HCT116 (cell line): ENCODE results near the gene PRRT4. TPM values are rescaled to one million over a fixed set of nuclear protein-coding genes. Genes with fewer than 3 reads are reported as not detected.

Experiments used
- ATAC-seq: fragments of 200-7000 bp; cut with Tn5 transposase; 2 replicates; pipeline ENCODE4 v1.9.1; 2020; ENCODE audit warnings: mild to moderate bottlenecking, moderate library complexity
- BruUV-seq: library from RNA; stranded (reverse); fragments of 400-500 nt; replicated peaks from 2 replicates; lab custom pipeline; 2021; lab: Mats Ljungman, UMichigan
- CTCF ChIA-PET: fragments of 300-600 bp; sonication (Branson Sonifier 250); formaldehyde crosslinking; loops from one replicate; lab custom pipeline; 2021; ENCODE audit warnings: antibody characterized with exemption; lab: Charles Lee
- POLR2A ChIA-PET: fragments of 300-600, 350-600 bp; sonication (Branson Sonifier 250); formaldehyde crosslinking; loops from one replicate; lab custom pipeline; 2021; ENCODE audit warnings: antibody characterized with exemption; lab: Charles Lee
- RAD21 ChIA-PET, 2 experiments: fragments of 300-600 bp; sonication (Branson Sonifier 250); formaldehyde crosslinking; loops; one replicate each; lab custom pipeline; 2023; ENCODE audit warnings: low total read pairs in 2 of 2; ENCODE audit not compliant: uncharacterized antibody in 2 of 2, unreplicated experiment in 2 of 2, low non-redundant PET in 1 of 2; lab: Charles Lee
- DNase-seq: peaks from one replicate; pipeline ENCODE4 v3.0.0-alpha.2; 2010; ENCODE audit warnings: low read depth, low spot score
- H2AFZ ChIP-seq: fragments of 200-600 bp; shearing (Covaris generic), sonication (generic); 2 replicates; pipeline ENCODE4 v1.6.1; 2017; ENCODE audit warnings: low read depth, mixed run types, mixed read lengths, antibody characterized with exemption, low read length; ENCODE audit not compliant: poor library complexity, severe bottlenecking
- H3K27ac ChIP-seq: 2 replicates; pipeline ENCODE4 v1.5.1; 2012; ENCODE audit warnings: low read depth, low read length
- H3K27me3 ChIP-seq: fragments of 200-600 bp; sonication (generic); 2 replicates; pipeline ENCODE4 v1.6.1; 2016; ENCODE audit warnings: mixed run types, low read length, mixed read lengths; ENCODE audit not compliant: insufficient read depth
- H3K36me3 ChIP-seq, 2 experiments: fragments of 200-500 bp in 1 of 2; fragments of 200-600 bp in 1 of 2; sonication (Bioruptor generic) in 1 of 2; sonication (generic) in 1 of 2; 2 replicates each; pipeline versions ENCODE4 v1.5.1 to v1.6.1; 2014 to 2016; ENCODE audit warnings: low read length in 2 of 2, inconsistent platforms in 1 of 2, mixed read lengths in 1 of 2, mixed run types in 1 of 2; ENCODE audit not compliant: insufficient read depth in 2 of 2, control insufficient read depth in 1 of 2
- H3K4me1 ChIP-seq, 2 experiments: fragments of 200-600 bp in 1 of 2; sonication (generic) in 1 of 2; 2 replicates each; pipeline versions ENCODE4 v1.5.1 to v1.6.1; 2012 to 2017; ENCODE audit warnings: low read length in 2 of 2, inconsistent platforms in 1 of 2, mild to moderate bottlenecking in 1 of 2, mixed read lengths in 1 of 2, mixed run types in 1 of 2, moderate library complexity in 1 of 2; ENCODE audit not compliant: insufficient read depth in 2 of 2, control insufficient read depth in 1 of 2
- H3K4me2 ChIP-seq: fragments of 200-600 bp; sonication (generic); 2 replicates; pipeline ENCODE4 v1.6.1; 2017; ENCODE audit warnings: mixed run types, low read length, mixed read lengths
- H3K4me3 ChIP-seq, 2 experiments: fragments of 200-600 bp in 1 of 2; sonication (generic) in 1 of 2; replicated peaks in 1 of 2; 2 replicates each; pipeline ENCODE4 v1.5.1; 2011 to 2016; ENCODE audit warnings: low read length in 2 of 2, control low read depth in 1 of 2, low read depth in 1 of 2, mild to moderate bottlenecking in 1 of 2, mixed read lengths in 1 of 2, mixed run types in 1 of 2
- H3K79me2 ChIP-seq: fragments of 200-600 bp; sonication (generic); 2 replicates; pipeline ENCODE4 v1.6.1; 2017; ENCODE audit warnings: mild to moderate bottlenecking, mixed run types, low read length, moderate library complexity, mixed read lengths; ENCODE audit not compliant: insufficient read depth
- H3K9ac ChIP-seq: fragments of 200-600 bp; sonication (generic); 2 replicates; pipeline ENCODE4 v1.6.1; 2016; ENCODE audit warnings: low read length, mixed read lengths
- H3K9me2 ChIP-seq: fragments of 200-600 bp; sonication (generic), shearing (Covaris generic); 2 replicates; pipeline ENCODE4 v1.6.1; 2017; ENCODE audit warnings: mixed run types, mild to moderate bottlenecking, moderate library complexity; ENCODE audit not compliant: insufficient read depth
- H3K9me3 ChIP-seq, 2 experiments: fragments of 200-500 bp in 1 of 2; fragments of 200-600 bp in 1 of 2; sonication (Bioruptor generic) in 1 of 2; sonication (generic) in 1 of 2; 2 replicates each; pipeline ENCODE4 v1.6.1; 2014 to 2017; ENCODE audit warnings: low read length in 2 of 2, mixed read lengths in 2 of 2, inconsistent platforms in 1 of 2, low read depth in 1 of 2, mild to moderate bottlenecking in 1 of 2, mixed run types in 1 of 2, moderate library complexity in 1 of 2; ENCODE audit not compliant: control insufficient read depth in 1 of 2, insufficient read depth in 1 of 2
- H4K20me1 ChIP-seq: fragments of 200-600 bp; sonication (generic), shearing (Covaris generic); 2 replicates; pipeline ENCODE4 v1.6.1; 2017; ENCODE audit warnings: mixed run types, mild to moderate bottlenecking, moderate library complexity; ENCODE audit not compliant: insufficient read depth
- CBX3 ChIP-seq: IDR thresholded peaks from 2 replicates; pipeline ENCODE4 v1.6.1; 2012; ENCODE audit warnings: low read depth
- CEBPB ChIP-seq: IDR thresholded peaks from 2 replicates; pipeline ENCODE4 v1.6.1; 2012; ENCODE audit warnings: low read depth
- EGR1 ChIP-seq: IDR thresholded peaks from 2 replicates; pipeline ENCODE4 v1.6.1; 2012; ENCODE audit warnings: low read depth
- EZH2 ChIP-seq: fragments of 200-600 bp; sonication (generic); IDR thresholded peaks from 2 replicates; pipeline ENCODE4 v1.6.1; 2017; ENCODE audit warnings: antibody characterized with exemption, mixed run types
- EZH2phosphoT487 ChIP-seq: fragments of 200-600 bp; IDR thresholded peaks from 2 replicates; pipeline ENCODE4 v1.6.1; 2018; ENCODE audit warnings: antibody characterized with exemption, borderline replicate concordance
- FOSL1 ChIP-seq: IDR thresholded peaks from 2 replicates; pipeline ENCODE4 v1.6.1; 2012; ENCODE audit warnings: low read depth
- POLR2A ChIP-seq: IDR thresholded peaks from 2 replicates; pipeline ENCODE4 v1.7.0; 2011; ENCODE audit warnings: borderline replicate concordance; ENCODE audit not compliant: insufficient read depth, insufficient read length; ENCODE audit errors: extremely low read depth
- POLR2AphosphoS5 ChIP-seq: IDR thresholded peaks from 2 replicates; pipeline ENCODE4 v1.6.1; 2011; ENCODE audit warnings: mild to moderate bottlenecking, low read depth, low read length, moderate library complexity
- RAD21 ChIP-seq: IDR thresholded peaks from 2 replicates; pipeline ENCODE4 v1.6.1; 2012; ENCODE audit warnings: low read depth, mild to moderate bottlenecking
- SP1 ChIP-seq: IDR thresholded peaks from 2 replicates; pipeline ENCODE4 v1.6.1; 2012; ENCODE audit warnings: low read depth
- SRF ChIP-seq: IDR thresholded peaks from 2 replicates; pipeline ENCODE4 v1.6.1; 2012; ENCODE audit warnings: low read depth
- TCF7L2 ChIP-seq: IDR thresholded peaks from 2 replicates; pipeline ENCODE4 v1.7.0; 2011; ENCODE audit warnings: borderline replicate concordance, inconsistent platforms; ENCODE audit not compliant: insufficient read depth, insufficient read length; ENCODE audit errors: extremely low read depth
- intact Hi-C: fragments of 100-400 bp; cut with micrococcal nuclease; formaldehyde crosslinking; loops from 2 replicates; pipeline ENCODE4 v1.10.0; 2022
- total RNA-seq: library from RNA; stranded (reverse); gene quantifications from one replicate; pipeline ENCODE4 v1.2.1, GENCODE V29; 2021; ENCODE audit not compliant: unreplicated experiment
- TF ChIP-seq, protein P1 (sequence below): IDR thresholded peaks from 2 replicates; pipeline ENCODE4 v1.6.1; 2012; ENCODE audit warnings: low read depth
- TF ChIP-seq, protein P2 (sequence below): IDR thresholded peaks from 2 replicates; pipeline ENCODE4 v1.6.1; 2011; ENCODE audit warnings: mild to moderate bottlenecking, low read length, moderate library complexity; ENCODE audit not compliant: insufficient replicate concordance; ENCODE audit errors: extremely low read depth

PRRT4 gene
- total RNA-seq, 1 experiment from 2014 or later, result 4.0 TPM

DNA sequence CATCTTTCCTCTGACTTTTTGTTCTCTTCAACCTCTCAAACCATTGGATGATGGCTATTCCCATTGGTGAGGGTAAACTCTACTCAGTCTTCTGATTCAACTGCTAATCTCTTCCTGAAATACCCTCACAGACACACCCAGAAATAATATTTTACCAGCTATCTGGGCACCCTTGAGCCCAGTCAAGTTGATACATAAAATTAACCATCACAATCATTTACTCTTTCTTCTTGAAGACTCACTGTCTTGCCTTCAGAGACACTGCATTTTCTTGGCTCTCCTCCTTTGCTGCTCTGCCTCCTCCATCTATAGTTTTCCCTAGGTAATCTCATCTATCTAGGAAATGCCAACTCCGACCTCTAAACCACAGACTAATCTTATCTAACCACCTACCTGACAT, 12.6 kb upstream of the PRRT4 start:
- ChIA-PET CTCF (interaction anchor here (1.0 to 2.4 kb wide), 2 partner anchors 14 to 27 kb away, joined by 4 to 8 read pairs; no protein-coding TSS in a partner anchor), POLR2A (no interaction called here)
- BruUV-seq, result no TSS peak

DNA sequence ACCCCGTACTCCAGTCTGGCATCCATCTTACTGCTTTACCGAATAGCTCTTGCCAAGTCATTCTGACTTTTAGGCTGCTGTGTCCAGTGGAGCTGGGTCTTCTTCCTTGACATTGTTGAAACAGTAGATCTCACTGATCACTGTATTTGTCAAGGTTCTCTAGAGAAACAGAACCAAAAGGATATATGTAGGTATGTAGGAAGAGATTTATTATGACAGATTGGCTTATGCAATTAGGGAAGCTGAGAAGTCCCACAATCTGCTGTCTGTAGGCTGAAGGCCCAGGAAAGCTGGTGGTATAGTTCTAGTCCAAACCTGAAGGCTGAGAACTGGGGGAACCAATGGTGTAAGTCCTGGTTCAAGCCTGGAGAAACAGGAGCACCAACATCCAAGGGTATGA, 12.1 kb upstream of the PRRT4 start:
- Histone ChIP-seq H3K4me3 (no peak overlapping the region), H3K9ac (no peak overlapping the region), H3K27me3 (no peaks in the 10 kb centered on the region), H3K9me2 (no peaks in the 10 kb centered on the region), H3K4me2 (no peak overlapping the region), H2AFZ (no peak overlapping the region), H3K9me3 (no peaks in the 10 kb centered on the region), H3K27ac (no peak overlapping the region), H3K36me3 (no peaks in the 10 kb centered on the region), H3K79me2 (no peaks in the 10 kb centered on the region), H4K20me1 (no peaks in the 10 kb centered on the region), H3K4me1 (no peaks in the 10 kb centered on the region)
- no TSS peak for BruUV-seq
- ChIA-PET CTCF (interaction anchor here (1.0 to 4.4 kb wide), 3 partner anchors 8 to 26 kb away, joined by 4 to 19 read pairs (median 8); no protein-coding TSS in a partner anchor), RAD21 (no interaction called here), POLR2A (no interaction called here)
- ATAC-seq (no peak), DNase-seq (no peak)
- intact Hi-C loops, result no loop called here
- TF ChIP-seq RAD21, result no peak
- TF ChIP-seq POLR2A, result no peak
- TF ChIP-seq EZH2, result no peak
- TF ChIP-seq SRF, result no peak
- TF ChIP-seq EGR1, result no peak
- TF ChIP-seq SP1, result no peak
- no peak for TF ChIP-seq CBX3
- no peak for TF ChIP-seq TCF7L2
- TF ChIP-seq, protein P1, sequence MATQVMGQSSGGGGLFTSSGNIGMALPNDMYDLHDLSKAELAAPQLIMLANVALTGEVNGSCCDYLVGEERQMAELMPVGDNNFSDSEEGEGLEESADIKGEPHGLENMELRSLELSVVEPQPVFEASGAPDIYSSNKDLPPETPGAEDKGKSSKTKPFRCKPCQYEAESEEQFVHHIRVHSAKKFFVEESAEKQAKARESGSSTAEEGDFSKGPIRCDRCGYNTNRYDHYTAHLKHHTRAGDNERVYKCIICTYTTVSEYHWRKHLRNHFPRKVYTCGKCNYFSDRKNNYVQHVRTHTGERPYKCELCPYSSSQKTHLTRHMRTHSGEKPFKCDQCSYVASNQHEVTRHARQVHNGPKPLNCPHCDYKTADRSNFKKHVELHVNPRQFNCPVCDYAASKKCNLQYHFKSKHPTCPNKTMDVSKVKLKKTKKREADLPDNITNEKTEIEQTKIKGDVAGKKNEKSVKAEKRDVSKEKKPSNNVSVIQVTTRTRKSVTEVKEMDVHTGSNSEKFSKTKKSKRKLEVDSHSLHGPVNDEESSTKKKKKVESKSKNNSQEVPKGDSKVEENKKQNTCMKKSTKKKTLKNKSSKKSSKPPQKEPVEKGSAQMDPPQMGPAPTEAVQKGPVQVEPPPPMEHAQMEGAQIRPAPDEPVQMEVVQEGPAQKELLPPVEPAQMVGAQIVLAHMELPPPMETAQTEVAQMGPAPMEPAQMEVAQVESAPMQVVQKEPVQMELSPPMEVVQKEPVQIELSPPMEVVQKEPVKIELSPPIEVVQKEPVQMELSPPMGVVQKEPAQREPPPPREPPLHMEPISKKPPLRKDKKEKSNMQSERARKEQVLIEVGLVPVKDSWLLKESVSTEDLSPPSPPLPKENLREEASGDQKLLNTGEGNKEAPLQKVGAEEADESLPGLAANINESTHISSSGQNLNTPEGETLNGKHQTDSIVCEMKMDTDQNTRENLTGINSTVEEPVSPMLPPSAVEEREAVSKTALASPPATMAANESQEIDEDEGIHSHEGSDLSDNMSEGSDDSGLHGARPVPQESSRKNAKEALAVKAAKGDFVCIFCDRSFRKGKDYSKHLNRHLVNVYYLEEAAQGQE, result no peak
- TF ChIP-seq POLR2AphosphoS5, result no peak

More for the DNA sequence above, 12.6 kb upstream of the PRRT4 start:
- no peaks in the 10 kb centered on the region for H3K4me1 ChIP-seq
- no peak overlapping the region for H3K4me3 ChIP-seq
- no peaks in the 10 kb centered on the region for H4K20me1 ChIP-seq
- no peak overlapping the region for H3K27ac ChIP-seq
- no peaks in the 10 kb centered on the region for H3K79me2 ChIP-seq
- H3K9me2 ChIP-seq, result no peaks in the 10 kb centered on the region
- H3K9me3 ChIP-seq, result no peaks in the 10 kb centered on the region
- TF ChIP-seq CEBPB (no peak), FOSL1 (no peak), EZH2phosphoT487 (no peak), SRF (no peak)
- TF ChIP-seq, protein P2, sequence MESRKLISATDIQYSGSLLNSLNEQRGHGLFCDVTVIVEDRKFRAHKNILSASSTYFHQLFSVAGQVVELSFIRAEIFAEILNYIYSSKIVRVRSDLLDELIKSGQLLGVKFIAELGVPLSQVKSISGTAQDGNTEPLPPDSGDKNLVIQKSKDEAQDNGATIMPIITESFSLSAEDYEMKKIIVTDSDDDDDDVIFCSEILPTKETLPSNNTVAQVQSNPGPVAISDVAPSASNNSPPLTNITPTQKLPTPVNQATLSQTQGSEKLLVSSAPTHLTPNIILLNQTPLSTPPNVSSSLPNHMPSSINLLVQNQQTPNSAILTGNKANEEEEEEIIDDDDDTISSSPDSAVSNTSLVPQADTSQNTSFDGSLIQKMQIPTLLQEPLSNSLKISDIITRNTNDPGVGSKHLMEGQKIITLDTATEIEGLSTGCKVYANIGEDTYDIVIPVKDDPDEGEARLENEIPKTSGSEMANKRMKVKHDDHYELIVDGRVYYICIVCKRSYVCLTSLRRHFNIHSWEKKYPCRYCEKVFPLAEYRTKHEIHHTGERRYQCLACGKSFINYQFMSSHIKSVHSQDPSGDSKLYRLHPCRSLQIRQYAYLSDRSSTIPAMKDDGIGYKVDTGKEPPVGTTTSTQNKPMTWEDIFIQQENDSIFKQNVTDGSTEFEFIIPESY, result no peak
- no peaks in the 10 kb centered on the region for H3K27me3 ChIP-seq
- no peaks in the 10 kb centered on the region for H3K36me3 ChIP-seq
- H2AFZ ChIP-seq, result no peak overlapping the region
- RAD21 ChIA-PET, result no interaction called here
- DNase-seq, result no peak
- H3K4me2 ChIP-seq, result no peak overlapping the region
- ATAC-seq, result no peak
- no peak overlapping the region for H3K9ac ChIP-seq
- intact Hi-C loops, result no loop called here
